GM23338 (cell line): ENCODE results near the gene CPA1. TPM values are rescaled to one million over a fixed set of nuclear protein-coding genes. Genes with fewer than 3 reads are reported as not detected.

Source experiments
- ATAC-seq: fragments of 200-7000 bp; cut with Tn5 transposase; 3 replicates; pipeline ENCODE4 v1.9.1; 2020
- DNase-seq: peaks from one replicate; pipeline ENCODE4 v3.0.0-alpha.2; 2015; ENCODE audit warnings: low spot score
- H2AFZ ChIP-seq: fragments of 200-600 bp; sonication (generic); 2 replicates; pipeline ENCODE4 v1.8.0; 2016; ENCODE audit warnings: antibody characterized with exemption, mild to moderate bottlenecking, moderate library complexity
- H3F3A ChIP-seq: fragments of 200-600 bp; sonication (generic); replicated peaks from 2 replicates; pipeline ENCODE4 v1.8.0; 2017; ENCODE audit warnings: antibody characterized with exemption, mixed run types, low read depth
- H3K27ac ChIP-seq: fragments of 200-600 bp; sonication (generic); 2 replicates; pipeline ENCODE4 v1.6.1; 2016; ENCODE audit warnings: low read depth
- H3K27me3 ChIP-seq: fragments of 200-600 bp; sonication (generic); 2 replicates; pipeline ENCODE4 v1.8.0; 2016; ENCODE audit warnings: mild to moderate bottlenecking, mixed run types, moderate library complexity; ENCODE audit not compliant: insufficient read depth
- H3K36me3 ChIP-seq: fragments of 200-600 bp; sonication (generic); 2 replicates; pipeline ENCODE4 v1.8.0; 2016; ENCODE audit warnings: mild to moderate bottlenecking; ENCODE audit not compliant: insufficient read depth
- H3K4me1 ChIP-seq: fragments of 200-600 bp; sonication (generic); 2 replicates; pipeline ENCODE4 v1.8.0; 2016; ENCODE audit warnings: mild to moderate bottlenecking, moderate library complexity; ENCODE audit not compliant: insufficient read depth
- H3K4me2 ChIP-seq: fragments of 200-600 bp; sonication (generic); 2 replicates; pipeline ENCODE4 v1.7.1; 2017; ENCODE audit warnings: mixed run types
- H3K4me3 ChIP-seq: fragments of 200-600 bp; sonication (generic); 2 replicates; pipeline ENCODE4 v1.6.1; 2016; ENCODE audit warnings: mixed run types
- H3K79me2 ChIP-seq: fragments of 200-600 bp; sonication (generic); replicated peaks from 2 replicates; pipeline ENCODE4 v1.8.0; 2017; ENCODE audit warnings: mild to moderate bottlenecking; ENCODE audit not compliant: insufficient read depth
- H3K9me2 ChIP-seq: fragments of 200-600 bp; sonication (generic); 2 replicates; pipeline ENCODE4 v1.8.0; 2017; ENCODE audit not compliant: insufficient read depth
- H4K20me1 ChIP-seq: fragments of 200-600 bp; sonication (generic); replicated peaks from 2 replicates; pipeline ENCODE4 v1.8.0; 2017; ENCODE audit warnings: mild to moderate bottlenecking; ENCODE audit not compliant: insufficient read depth
- H3K27ac Mint-ChIP-seq: 2 replicates; pipeline ENCODE4 v1.8.0; 2020; ENCODE audit warnings: inconsistent platforms, mild to moderate bottlenecking, moderate library complexity, mixed read lengths
- H3K27me3 Mint-ChIP-seq: 3 replicates; pipeline ENCODE4 v1.8.0; 2022; ENCODE audit warnings: low read depth, mild to moderate bottlenecking, moderate library complexity, mixed read lengths, inconsistent platforms; ENCODE audit not compliant: insufficient read depth, poor library complexity
- H3K36me3 Mint-ChIP-seq: 3 replicates; pipeline ENCODE4 v1.8.0; 2021; ENCODE audit warnings: low read depth, mild to moderate bottlenecking, inconsistent platforms, moderate library complexity, mixed read lengths
- H3K4me1 Mint-ChIP-seq: 3 replicates; pipeline ENCODE4 v1.8.0; 2020; ENCODE audit warnings: mild to moderate bottlenecking, inconsistent platforms, mixed read lengths
- H3K4me3 Mint-ChIP-seq: 3 replicates; pipeline ENCODE4 v1.8.0; 2021; ENCODE audit warnings: moderate library complexity, mild to moderate bottlenecking, inconsistent platforms, mixed read lengths
- H3K9me3 Mint-ChIP-seq: 3 replicates; pipeline ENCODE4 v1.8.0; 2020; ENCODE audit warnings: moderate library complexity, mild to moderate bottlenecking, inconsistent platforms, mixed read lengths
- CREB1 ChIP-seq: fragments of 250-450 bp; sonication (Bioruptor Pico); IDR thresholded peaks from 2 replicates; pipeline ENCODE4 v1.5.0; 2020; ENCODE audit warnings: low read depth, mild to moderate bottlenecking, moderate library complexity
- CTCF ChIP-seq, 2 experiments: fragments of 200-600 bp in 1 of 2; sonication (generic) in 1 of 2; conservative IDR thresholded peaks; 2 replicates each; pipeline versions ENCODE4 v1.5.1 to v1.6.1; 2016 to 2017; ENCODE audit warnings: antibody characterized with exemption in 2 of 2, low read depth in 2 of 2, mild to moderate bottlenecking in 2 of 2, moderate library complexity in 1 of 2
- ETS1 ChIP-seq: IDR thresholded peaks from 2 replicates; pipeline ENCODE4 v1.6.1; 2016; ENCODE audit warnings: antibody characterized with exemption
- EZH2 ChIP-seq: fragments of 200-600 bp; sonication (generic); IDR thresholded peaks from one replicate; pipeline ENCODE4 v1.8.0; 2017; ENCODE audit warnings: antibody characterized with exemption, mild to moderate bottlenecking, low read depth; ENCODE audit not compliant: unreplicated experiment
- EZH2phosphoT487 ChIP-seq: fragments of 200-600 bp; sonication (generic); IDR thresholded peaks from one replicate; pipeline ENCODE4 v1.8.1; 2018; ENCODE audit warnings: antibody characterized with exemption; ENCODE audit not compliant: unreplicated experiment
- JUNB ChIP-seq: IDR thresholded peaks from one replicate; pipeline ENCODE4 v1.6.1; 2016; ENCODE audit warnings: antibody characterized with exemption; ENCODE audit not compliant: unreplicated experiment
- NANOG ChIP-seq: IDR thresholded peaks from 2 replicates; pipeline ENCODE4 v1.6.1; 2016; ENCODE audit warnings: antibody characterized with exemption, borderline replicate concordance
- POLR2AphosphoS5 ChIP-seq: IDR thresholded peaks from 2 replicates; pipeline ENCODE4 v1.6.1; 2016; ENCODE audit warnings: antibody characterized with exemption, low read depth
- REST ChIP-seq: IDR thresholded peaks from one replicate; pipeline ENCODE4 v1.6.1; 2018; ENCODE audit warnings: antibody characterized with exemption; ENCODE audit not compliant: unreplicated experiment
- STAT1 ChIP-seq: IDR thresholded peaks from one replicate; pipeline ENCODE4 v1.6.1; 2016; ENCODE audit warnings: antibody characterized with exemption; ENCODE audit not compliant: unreplicated experiment
- ZNF114 ChIP-seq: fragments of 250-450 bp; sonication (Bioruptor Pico); IDR thresholded peaks from 2 replicates; pipeline ENCODE4 v1.5.0; 2020; ENCODE audit warnings: mild to moderate bottlenecking, moderate library complexity
- ZNF331 ChIP-seq: fragments of 250-450 bp; sonication (Bioruptor Pico); IDR thresholded peaks from 2 replicates; pipeline ENCODE4 v1.5.0; 2020; ENCODE audit warnings: low read depth, mild to moderate bottlenecking, moderate library complexity
- ZNF462 ChIP-seq: fragments of 250-450 bp; sonication (Bioruptor Pico); IDR thresholded peaks from 2 replicates; pipeline ENCODE4 v1.5.0; 2020; ENCODE audit warnings: mild to moderate bottlenecking, moderate library complexity
- polyA plus RNA-seq: library from polyadenylated mRNA; unstranded; fragments of >200 nt; fragmentation: Nextera tagmentation; extraction: Ambion mirVana; gene quantifications from 2 replicates; pipeline ENCODE4 v1.2.1, GENCODE V29; 2016
- total RNA-seq: library from RNA; depleted of rRNA; stranded (reverse); fragments of >200 nt; shearing (Covaris generic); gene quantifications from 2 replicates; pipeline ENCODE4 v1.2.3, GENCODE V29; 2014

CPA1 gene
- total and polyA plus RNA-seq, 2 experiments from 2014 or later = not detected

- no peak for TF ChIP-seq ZNF114
- TF ChIP-seq REST = no peak
- TF ChIP-seq ZNF462 (CRISPR knock-in tag) = no peak
- TF ChIP-seq CREB1 = no peak
- TF ChIP-seq EZH2phosphoT487 = no peak
- no peak for TF ChIP-seq STAT1
- TF ChIP-seq EZH2 = no peak
- TF ChIP-seq POLR2AphosphoS5 = no peak
- no peak for TF ChIP-seq ZNF331 (CRISPR knock-in tag)
- no peak for TF ChIP-seq JUNB
- TF ChIP-seq ETS1 = no peak
- no peak for TF ChIP-seq CTCF (conservative IDR thresholded peaks at IDR 0.05; ENCODE audit: low read depth in 2 of 2)
- TF ChIP-seq NANOG = no peak
- no peaks in the 10 kb centered on the region for H3K9me3 Mint-ChIP-seq
- no peak for ATAC-seq
- no peak overlapping the region for H3K27ac ChIP-seq
- H3K79me2 ChIP-seq = no peaks in the 10 kb centered on the region
- no peak overlapping the region for H3K4me3 ChIP-seq
- no peak overlapping the region for H2AFZ ChIP-seq
- H3K4me2 ChIP-seq = no peak overlapping the region
- H3K4me1 ChIP-seq = no peaks in the 10 kb centered on the region; the same call in 1 of the 2 replicates
- H3K27ac Mint-ChIP-seq = no peak overlapping the region
- no peaks in the 10 kb centered on the region for H3K27me3 ChIP-seq
- H3F3A ChIP-seq = no peaks in the 10 kb centered on the region
- H3K36me3 ChIP-seq = no peaks in the 10 kb centered on the region
- no peak for DNase-seq
- no peaks in the 10 kb centered on the region for H3K36me3 Mint-ChIP-seq
- H3K9me2 ChIP-seq = no peaks in the 10 kb centered on the region
- H3K27me3 Mint-ChIP-seq = peaks cover 1% of the 10 kb centered on the region
- H3K4me1 Mint-ChIP-seq = peaks cover 24% of the 10 kb centered on the region
- no peak overlapping the region for H3K4me3 Mint-ChIP-seq
- H4K20me1 ChIP-seq = no peaks in the 10 kb centered on the region
Measured at GRCh38 chr7:130423501-130424037, 43.3 kb downstream of the CPA1 start.
